ENCODE results near the gene MARK1.

- TF ChIP-seq CTCF (conservative IDR thresholded peaks at IDR 0.05; ENCODE audit: low read depth, low read length) (no peak), EZH2 (IDR thresholded peaks at IDR 0.05; ENCODE audit: low read length, unreplicated experiment) (no peak)
Measured at GRCh38 chr1:220550811-220551399, 23.0 kb downstream of the MARK1 start.
